Heart left ventricle (tissue), 16 donors: ENCODE results near the gene ANKS3. TPM values are rescaled to one million over a fixed set of nuclear protein-coding genes. Genes with fewer than 3 reads are reported as not detected.

Source experiments
- ATAC-seq, 4 donors: fragments of 200-7000 bp; cut with Tn5 transposase; one replicate each; pipeline ENCODE4 v1.9.1; 2020 to 2022; ENCODE audit warnings: moderate library complexity in 4 of 4, mild to moderate bottlenecking in 3 of 4, moderate number of reproducible peaks in 1 of 4
- DNase-seq, 5 donors: peaks; one replicate each; pipeline ENCODE4 v3.0.0-alpha.2; 2020
- H3K27ac ChIP-seq, 12 donors: fragments of 200-600 bp; sonication (generic) in 4 of 12; one replicate each; pipeline versions ENCODE4 v1.5.0 to v1.8.0; 2016 to 2022; ENCODE audit warnings: mild to moderate bottlenecking in 2 of 12
- H3K27me3 ChIP-seq, 9 donors: fragments of 200-600 bp; sonication (generic) in 2 of 9; one replicate each; pipeline versions ENCODE4 v1.5.1 to v1.8.0; 2016 to 2022; ENCODE audit warnings: mild to moderate bottlenecking in 3 of 9
- H3K36me3 ChIP-seq, 9 donors: fragments of 200-600 bp; sonication (generic) in 2 of 9; one replicate each; pipeline versions ENCODE4 v1.5.0 to v1.8.0; 2018 to 2022; ENCODE audit warnings: mild to moderate bottlenecking in 2 of 9
- H3K4me1 ChIP-seq, 12 donors: fragments of 200-600 bp; sonication (generic) in 4 of 12; one replicate each; pipeline versions ENCODE4 v1.5.0 to v1.8.0; 2016 to 2022; ENCODE audit warnings: mild to moderate bottlenecking in 3 of 12
- H3K4me3 ChIP-seq, 12 donors: fragments of 200-600 bp; sonication (generic) in 4 of 12; one replicate each; pipeline versions ENCODE4 v1.5.0 to v1.8.0; 2017 to 2022; ENCODE audit warnings: mild to moderate bottlenecking in 9 of 12, moderate library complexity in 4 of 12
- H3K9me3 ChIP-seq, 12 donors: fragments of 200-600 bp; sonication (generic) in 4 of 12; one replicate each; pipeline versions ENCODE4 v1.5.0 to v1.8.0; 2016 to 2022; ENCODE audit warnings: mild to moderate bottlenecking in 1 of 12
- CTCF ChIP-seq, 12 donors: fragments of 200-600 bp; sonication (generic) in 4 of 12; IDR thresholded peaks; one replicate each; pipeline versions ENCODE4 v1.5.0 to v1.8.0; 2018 to 2022; ENCODE audit warnings: antibody characterized with exemption in 12 of 12, mild to moderate bottlenecking in 5 of 12
- POLR2A ChIP-seq, 2 donors: fragments of 450-650 bp; IDR thresholded peaks; one replicate each; pipeline ENCODE4 v1.6.1; 2017; ENCODE audit warnings: antibody characterized with exemption in 2 of 2, mild to moderate bottlenecking in 2 of 2, moderate library complexity in 2 of 2
- WGBS, 4 donors: extraction: QIAGEN DNeasy Blood & Tissue Kit in 2 of 4; methylation state at CpG; one replicate each; pipeline versions ENCODE4 v1.1.5 to v1.1.7; 2013 to 2018; 5-methylcytosine and 5-hydroxymethylcytosine counted together
- intact Hi-C, 10 donors: fragments of 100-400 bp; cut with DNase I; formaldehyde crosslinking; loops; one replicate each; pipeline versions ENCODE4 v1.11.1 to v1.14.2; 2022
- long read RNA-seq, 3 donors: library from polyadenylated mRNA; unstranded; transcript quantifications; one replicate each; pipeline ENCODE4 v2.0.0, GENCODE V29; 2020 to 2021
- polyA plus RNA-seq, 2 donors: library from polyadenylated mRNA; stranded (reverse); fragments of 200-250 nt; gene quantifications; one replicate each; pipeline ENCODE4 v1.2.3, GENCODE V29; 2013
- total RNA-seq, 9 donors: library from RNA; depleted of rRNA in 2 of 9; stranded (reverse); fragments of >200 nt in 2 of 9; fragmentation: NEBNext Ultra II Directional in 3 of 9; extraction: Animal tissue kit (Norgen Biotek cat#: 25700) in 3 of 9; gene quantifications; one replicate each; pipeline versions ENCODE4 v1.1.0 to v1.2.4, GENCODE V29; 2016 to 2023
- donor health status: ischemic (EF 13 %, LVEDD 7.1; RV severe dilation, severe dysfunction).
- donor health status: healthy with polysubstance abuse.
- donor health status: DM: no; HTN: yes; CAD: no.
- donor health status: DM: no; HTN: no; CAD: no.
- donor health status: ischemic (EF 25% LVEDD 6.9; RV normal size, moderate dysfunction).
- donor health status: ischemic (EF 25% LVEDD 5.7; RV mildly dilated, moderate dysfunction).
- donor health status: healthy.
- donor health status: DM: yes; HTN: yes; CAD: no.
- donor health status: ischemic (EF 35%, LVEDD 5.7; RV mildly dilated, moderate dysfunction).
- donor health status: nonischemic (EF 11% LVEDD 7.7; RV severe dilation, severe dysfunction).
- donor health status: DM: yes; HTN: yes; CAD: no.
- donor health status: PGD.
- donor health status: ischemic (EF 29% LVEDD 5.4; RV normal size, mild dysfunction).
- donor health status: nonischemic (EF 23%, LVEDD 6.1; RV moderate dilation, normal function).

Gene ANKS3, protein sequence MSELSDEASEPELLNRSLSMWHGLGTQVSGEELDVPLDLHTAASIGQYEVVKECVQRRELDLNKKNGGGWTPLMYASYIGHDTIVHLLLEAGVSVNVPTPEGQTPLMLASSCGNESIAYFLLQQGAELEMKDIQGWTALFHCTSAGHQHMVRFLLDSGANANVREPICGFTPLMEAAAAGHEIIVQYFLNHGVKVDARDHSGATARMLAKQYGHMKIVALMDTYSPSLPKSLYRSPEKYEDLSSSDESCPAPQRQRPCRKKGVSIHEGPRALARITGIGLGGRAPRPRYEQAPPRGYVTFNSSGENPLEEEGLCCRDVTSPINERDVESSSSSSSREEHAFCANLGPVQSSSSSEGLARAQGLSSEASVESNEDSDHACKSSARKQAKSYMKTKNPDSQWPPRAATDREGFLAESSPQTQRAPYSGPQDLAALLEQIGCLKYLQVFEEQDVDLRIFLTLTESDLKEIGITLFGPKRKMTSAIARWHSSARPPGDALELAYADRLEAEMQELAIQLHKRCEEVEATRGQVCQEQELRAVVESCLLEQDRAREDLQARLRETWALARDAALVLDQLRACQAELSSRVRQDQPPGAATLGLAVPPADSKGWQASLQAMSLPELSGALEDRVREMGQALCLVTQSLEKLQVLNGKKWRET
- total RNA-seq (10 to 100 TPM in 2 of 9 donors, 1 to 10 TPM in 7; 5.1 to 12.5 (median 8.6) TPM), polyA plus RNA-seq (10 to 100 TPM in 1 of 2 donors, 1 to 10 TPM in 1; 9.8 to 12.7 TPM)
- long read RNA-seq, donor 1, partial matches to known transcripts, result 0 of 8 reads
- long read RNA-seq, donor 1, other reads (novel, unspliced or antisense), result 6 of 8 reads
- long read RNA-seq, donor 2, transcript ANKS3-215 (16 exons, 2,291 nt), result major isoform, 5 of 51 reads
- long read RNA-seq, donor 2, partial matches to known transcripts, result 3 of 51 reads
- long read RNA-seq, donor 2, other reads (novel, unspliced or antisense), result 41 of 51 reads
- long read RNA-seq, donor 3, partial matches to known transcripts, result 0 of 12 reads
- long read RNA-seq, donor 3, other reads (novel, unspliced or antisense), result 5 of 12 reads

- Histone ChIP-seq H3K27me3 (no peaks in the 10 kb centered on the region), H3K36me3 (peaks cover 0 to 20% (median 10%) of the 10 kb centered on the region in 9 donors), H3K4me3 (peak within 1 kb of the TSS; percentile 61 to 99 (median 91)), H3K4me1 (peaks cover 0 to 17% (median 15%) of the 10 kb centered on the region in 12 donors), H3K27ac (peak within 1 kb of the TSS; percentile 47 to 90 (median 78)), H3K9me3 (no peaks in the 10 kb centered on the region)
- ATAC-seq, result peak; percentile 98 to 99 (median 98)
- intact Hi-C loops, result loop anchor here in 6 of 10 donors (1.0 to 10.0 kb wide), 10 partner anchors 33 to 223 kb away; partner anchors contain the start of genes SEC14L5 (in 3 of the 6), ZNF500 (in 2 of the 6), GLYR1 (in 1 of the 6) and NUDT16L1 (in 1 of the 6)
- peak in 1 of 2 donors; percentile 56 for TF ChIP-seq POLR2A (IDR thresholded peaks at IDR 0.05)
- no peak for TF ChIP-seq CTCF (IDR thresholded peaks at IDR 0.05)
- 0% methylated on average over 52 to 70 of the region's 70 CpGs for WGBS, 4 donors
- DNase-seq, result peak; percentile 95 to 99 (median 97)
Observed at GRCh38 chr16:4734063-4734729, at the start of gene ANKS3, which contains the start of gene DNAAF8. Gene ANKS3 (minus strand): TSS chr16:4734271. CDS start chr16:4730149, 4,122 bp downstream. Gene DNAAF8 (plus strand): TSS chr16:4734537. CDS start chr16:4736515, 1,978 bp downstream.

DNA sequence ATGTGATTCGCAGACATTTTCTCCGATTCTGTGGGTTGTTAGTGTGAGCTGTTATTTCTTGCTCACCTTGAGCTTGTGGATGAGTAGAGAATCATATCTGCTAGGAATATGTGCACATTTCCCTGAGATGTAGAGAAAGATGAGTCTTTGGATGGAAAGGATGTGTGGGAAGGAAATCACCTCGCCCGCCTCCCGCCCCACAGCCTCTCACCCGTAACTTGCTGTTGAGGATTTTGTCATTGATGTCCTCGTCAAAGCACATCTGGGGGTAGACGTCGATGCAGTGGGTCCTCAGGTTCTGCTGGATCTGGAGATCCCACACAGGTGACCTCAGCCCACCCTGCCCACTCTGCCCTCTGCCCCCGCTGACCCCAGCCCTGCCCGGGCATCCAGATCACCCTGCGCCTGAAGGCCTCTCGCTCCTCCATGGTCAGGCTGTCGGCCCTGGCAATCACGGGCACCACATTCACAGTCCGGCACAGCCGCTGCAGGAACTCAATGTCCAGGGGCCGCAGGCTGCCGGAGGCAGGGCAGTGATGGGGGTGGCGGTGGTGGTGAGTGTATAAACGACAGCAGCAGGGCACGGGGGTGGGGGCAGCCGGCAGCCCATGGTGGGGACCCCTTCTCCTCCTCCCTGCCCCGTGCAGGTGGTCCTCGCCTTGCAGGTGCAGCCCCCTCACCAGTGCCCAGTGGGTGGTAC, 49.3 kb upstream of the ANKS3 start:
- Histone ChIP-seq H3K4me3 (no peak overlapping the region), H3K27ac (no peak overlapping the region), H3K27me3 (no peaks in the 10 kb centered on the region), H3K4me1 (no peaks in the 10 kb centered on the region), H3K9me3 (no peaks in the 10 kb centered on the region), H3K36me3 (no peaks in the 10 kb centered on the region)
- no peak for TF ChIP-seq POLR2A (IDR thresholded peaks at IDR 0.05)
- no peak for TF ChIP-seq CTCF (IDR thresholded peaks at IDR 0.05)
- DNase-seq, result no peak
- ATAC-seq, result no peak
- 76 to 89% (median 87%) methylated on average over 20 to 25 of the region's 25 CpGs for WGBS, 4 donors
- intact Hi-C loops, result no loop called here

DNA sequence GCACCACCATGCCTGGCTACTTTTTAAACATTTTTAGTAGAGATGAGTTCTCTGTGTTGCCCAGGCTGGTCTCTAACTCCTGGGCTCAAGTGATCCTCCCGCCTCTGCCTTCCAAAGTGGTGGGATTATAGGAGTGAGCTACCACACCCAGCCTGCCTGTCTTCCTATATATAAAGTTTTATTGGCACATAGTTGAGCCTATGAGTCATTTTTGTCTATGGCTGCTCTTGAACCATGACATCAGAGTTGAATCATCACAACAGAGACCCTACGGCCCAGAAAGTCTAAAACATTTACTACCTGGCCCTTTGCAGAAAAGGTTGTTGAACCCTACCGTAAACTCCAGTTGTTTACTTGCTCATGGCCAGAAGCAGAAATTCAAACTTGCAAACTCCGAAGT, 46.2 kb upstream of the ANKS3 start:
- no peak overlapping the region for H3K4me3 ChIP-seq
- no peak for ATAC-seq
- intact Hi-C loops, result no loop called here

More for the DNA sequence above, 46.2 kb upstream of the ANKS3 start:
- Histone ChIP-seq H3K9me3 (no peaks in the 10 kb centered on the region), H3K36me3 (no peaks in the 10 kb centered on the region), H3K4me1 (no peaks in the 10 kb centered on the region), H3K27ac (no peak overlapping the region), H3K27me3 (no peaks in the 10 kb centered on the region)
- 84 to 92% (median 88%) methylated on average over 4 of the region's 4 CpGs for WGBS, 4 donors
- no peak for TF ChIP-seq POLR2A (IDR thresholded peaks at IDR 0.05)
- TF ChIP-seq CTCF (IDR thresholded peaks at IDR 0.05), result no peak
- DNase-seq, result no peak
